ENCODE results near the gene UNC93B1.
A peak's percentile ranks its signal among the peaks of the same experiment; 100 is the strongest.
"Not testable (repeated sequence)": the region's sequence is repeated elsewhere in the genome, so short reads cannot be mapped to it uniquely, and the experiment has no call there.

Gene UNC93B1

GRCh38 chr11:68007498-68008380 lies 3.8 kb upstream of the UNC93B1 start:
- no peak for DNase-seq

DNA sequence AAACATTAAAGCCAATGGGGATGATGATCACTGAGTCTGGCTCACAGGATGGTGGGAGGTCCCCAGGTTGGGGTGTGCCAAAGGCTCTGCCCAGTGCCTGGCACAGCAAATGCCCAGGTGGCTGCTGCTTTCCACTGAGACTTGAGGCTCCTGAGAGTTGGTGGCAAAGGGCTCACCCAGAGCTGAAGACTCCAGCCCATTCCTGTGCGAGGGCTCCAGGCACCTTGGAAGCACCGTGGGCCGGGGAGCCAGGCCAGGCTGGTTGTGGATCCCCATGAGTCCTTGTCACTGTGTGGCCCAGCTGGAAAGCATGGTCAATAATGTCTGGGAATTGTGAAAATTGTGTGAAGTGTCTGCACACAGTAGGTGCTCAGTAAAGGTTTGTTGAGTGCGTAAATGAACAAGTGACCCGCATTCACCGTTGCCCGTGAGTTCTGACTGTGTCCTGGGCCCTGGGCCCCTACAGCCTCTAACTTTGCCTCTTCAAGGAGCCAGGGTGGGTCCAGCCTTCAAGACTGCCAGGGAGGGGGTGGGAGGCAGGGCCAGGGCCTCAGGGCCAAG lies 2.8 kb upstream of the UNC93B1 start:
- no peak for DNase-seq

GRCh38 chr11:68004551-68005335 lies 846 bp upstream of the UNC93B1 start:
- DNase-seq = no peak

- peak; percentile 13 to 15 for DNase-seq
These were observed 705 bp downstream of the UNC93B1 start for GRCh38 chr11:68002938-68003845.

GRCh38 chr11:68002575-68002937 lies 1.3 kb downstream of the UNC93B1 start:
- DNase-seq = no peak

GRCh38 chr11:67999704-68000103 lies 4.2 kb downstream of the UNC93B1 start:
- DNase-seq = no peak

DNA sequence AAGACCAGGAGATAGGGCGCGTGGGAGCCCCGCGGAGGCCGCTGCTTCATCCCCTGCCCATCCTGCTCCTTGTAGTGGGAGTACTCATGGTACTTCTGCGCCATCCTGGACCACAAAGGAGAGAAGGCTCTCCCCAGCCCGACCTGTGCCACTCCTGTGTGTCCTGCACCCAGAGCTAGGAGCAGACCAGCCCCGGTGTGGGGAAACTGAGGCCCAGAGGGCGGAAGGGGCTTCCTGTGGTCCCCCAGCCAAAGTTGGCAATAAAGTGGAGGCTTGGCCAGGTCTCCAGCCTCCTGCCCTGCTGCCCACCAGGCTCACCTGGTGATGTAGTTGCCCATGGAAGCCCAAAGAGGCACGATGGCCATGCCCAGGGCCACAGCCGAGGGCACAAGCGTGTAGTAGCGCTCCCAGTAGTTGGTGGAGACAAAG lies 4.7 kb downstream of the UNC93B1 start:
- DNase-seq = no peak

DNA sequence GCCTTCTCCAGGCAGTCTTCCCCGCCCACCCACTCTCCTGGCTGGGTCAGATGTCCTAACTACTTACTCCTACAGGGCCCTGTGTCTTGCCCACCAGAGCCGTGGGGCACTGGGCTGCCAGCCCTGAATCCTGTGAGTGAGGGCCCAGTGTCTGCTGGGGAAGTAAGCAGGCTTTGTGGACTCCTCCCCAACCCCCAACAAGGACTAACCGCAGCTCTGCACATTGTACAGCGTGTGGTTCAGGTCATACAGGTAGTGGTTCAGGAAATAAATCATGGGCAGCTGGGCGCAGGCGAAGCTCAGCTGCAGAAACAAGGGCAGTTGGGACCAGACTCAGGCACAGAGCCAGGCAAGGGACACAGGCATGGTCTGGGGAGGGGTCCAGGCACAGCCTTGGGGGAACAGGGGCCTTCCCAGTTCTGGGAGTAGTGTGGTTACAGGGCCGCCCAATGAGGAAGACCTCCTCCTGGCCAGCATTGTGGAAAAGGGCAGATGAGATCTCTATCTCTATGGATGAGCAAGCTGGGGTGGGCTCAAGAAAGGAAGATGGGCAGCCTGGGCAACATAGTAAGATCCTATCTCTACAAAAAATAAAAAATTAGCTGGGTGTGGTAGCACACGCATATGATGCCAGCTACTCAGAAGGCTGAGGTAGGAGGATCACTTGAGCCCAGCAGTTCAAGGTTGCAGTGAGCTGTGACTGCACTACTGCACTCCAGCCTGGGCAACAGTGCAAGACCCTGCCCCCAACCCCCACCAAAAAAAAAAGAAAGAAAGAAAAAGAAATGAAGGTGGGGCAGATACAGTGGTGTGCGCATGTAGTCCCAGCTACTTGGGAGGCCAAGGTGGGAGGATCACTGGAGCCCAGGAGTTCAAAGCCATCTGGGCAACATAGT lies 5.5 kb downstream of the UNC93B1 start:
- no peak for DNase-seq

DNA sequence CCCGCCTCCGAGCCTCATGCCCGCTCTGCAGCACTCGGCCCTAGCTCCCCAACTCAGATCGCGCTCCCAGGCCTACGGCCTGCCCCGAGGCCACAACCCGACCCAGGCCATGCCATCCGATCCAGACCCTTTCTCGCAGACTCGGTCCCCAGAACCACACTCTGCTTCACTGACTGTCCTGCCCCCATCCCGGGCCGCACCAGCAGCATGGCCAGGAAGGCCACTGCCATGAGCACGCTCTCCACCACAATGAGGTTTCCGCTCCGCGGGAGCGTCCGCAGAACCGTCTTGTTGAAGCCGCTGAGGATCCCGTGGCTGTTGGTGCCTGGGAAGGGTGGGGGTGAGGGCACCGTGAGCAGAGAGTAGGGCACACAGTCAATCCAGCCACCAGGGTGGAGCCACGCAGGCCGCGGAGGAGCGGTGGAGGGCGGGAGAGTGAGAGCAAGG lies 6.4 kb downstream of the UNC93B1 start:
- no peak for DNase-seq

GRCh38 chr11:67996622-67997474 lies 7.0 kb downstream of the UNC93B1 start:
- DNase-seq = no peak

DNA sequence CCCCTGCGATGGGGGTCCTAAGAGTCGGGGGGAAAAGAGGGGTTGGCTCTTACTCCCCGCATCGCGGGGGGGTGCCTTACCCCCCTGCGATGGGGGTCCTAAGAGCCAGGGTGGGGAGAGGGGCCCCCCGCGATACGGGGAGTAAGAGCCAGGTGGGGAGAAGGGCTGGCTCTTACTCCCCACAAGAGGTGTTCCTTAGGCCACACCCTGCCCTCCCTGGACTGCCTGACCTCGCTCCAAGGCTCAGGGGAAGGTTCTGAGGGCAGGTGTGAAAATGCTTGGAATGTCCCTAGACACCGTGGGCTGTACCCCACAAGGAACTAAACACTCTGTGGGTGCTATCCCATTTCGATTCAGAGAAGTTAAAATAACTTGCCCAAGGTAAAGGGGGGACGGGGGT lies 7.8 kb downstream of the UNC93B1 start:
- no peak for DNase-seq

DNA sequence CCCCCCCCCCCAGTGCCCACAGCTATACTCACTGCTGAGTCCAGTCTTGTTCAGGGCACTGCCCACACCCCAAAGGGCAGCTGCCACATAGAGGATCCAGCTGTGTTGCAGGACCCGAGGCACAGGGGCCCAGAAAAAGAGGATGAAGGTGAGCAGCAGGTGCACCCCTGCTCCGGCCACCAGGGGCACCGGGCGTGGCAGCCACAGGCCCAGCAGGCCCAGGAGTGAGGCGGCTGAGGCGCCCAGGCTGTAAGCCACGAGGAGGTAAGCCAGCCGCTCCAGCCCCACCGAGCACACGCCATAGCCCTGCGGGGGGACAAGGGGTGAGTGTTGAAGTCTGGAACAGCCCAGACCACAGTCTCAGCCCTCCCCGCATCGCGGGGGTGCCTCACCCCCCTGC lies 8.3 kb downstream of the UNC93B1 start:
- not testable (repeated sequence) for DNase-seq

DNA sequence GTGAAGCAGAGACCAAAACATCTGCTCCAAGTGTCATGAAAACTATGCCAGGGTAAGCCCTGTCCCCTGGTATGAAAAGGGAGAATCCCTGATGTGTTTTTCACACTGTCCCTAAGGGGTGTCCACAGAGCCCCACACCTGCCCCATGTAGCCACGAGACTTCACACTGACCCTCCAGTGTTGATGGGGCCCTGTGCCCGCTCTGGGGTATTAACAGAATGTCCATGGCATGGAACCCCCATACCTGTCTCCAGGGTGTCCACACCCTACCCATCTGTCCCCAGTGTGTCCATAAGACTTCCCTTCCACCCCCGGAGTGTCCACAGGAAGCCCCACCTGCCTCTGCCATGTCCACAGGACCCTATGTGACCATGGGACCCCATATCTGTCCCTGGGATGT lies 8.8 kb downstream of the UNC93B1 start:
- not testable (repeated sequence) for DNase-seq

DNA sequence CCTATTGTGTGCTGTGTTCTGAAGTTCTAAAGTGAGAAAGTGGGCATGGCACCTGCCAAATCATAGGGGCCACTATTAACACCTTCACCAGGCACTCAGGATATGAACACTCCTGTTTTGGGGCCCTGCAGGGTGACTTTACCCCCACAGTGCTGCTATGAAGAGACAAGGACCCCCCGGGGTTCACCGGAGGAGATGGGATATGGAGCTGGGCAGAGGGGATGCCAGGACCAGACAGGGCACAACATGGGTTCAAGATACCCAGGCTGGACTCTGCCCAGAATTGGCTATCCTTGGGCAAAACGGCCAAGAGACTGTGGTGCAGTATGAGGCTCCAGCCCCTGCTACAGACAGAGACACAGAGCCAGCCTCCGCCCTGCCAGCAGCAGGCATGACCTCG lies 9.5 kb downstream of the UNC93B1 start:
- DNase-seq = not testable (repeated sequence)

DNA sequence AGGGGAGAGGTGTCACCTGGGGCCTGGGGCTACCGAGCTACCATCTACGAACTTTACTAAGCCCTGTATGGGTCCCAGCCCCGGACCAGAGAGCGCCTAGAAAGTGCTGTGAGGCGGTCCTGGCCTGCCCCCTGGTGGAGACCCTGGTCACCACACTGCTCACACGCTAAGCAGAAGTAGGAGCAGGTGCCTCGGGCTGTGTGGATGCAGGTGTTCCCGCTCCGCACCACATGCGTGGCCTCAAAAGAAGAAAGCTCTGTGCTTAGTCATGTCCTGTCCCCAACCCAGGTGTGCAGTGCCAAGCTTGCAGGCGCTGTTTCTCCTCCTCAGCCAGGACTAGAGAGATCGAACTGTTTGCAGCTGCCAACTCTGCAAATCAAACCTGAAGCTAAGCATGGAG lies 10.1 kb downstream of the UNC93B1 start:
- peak; percentile 50 to 69 for DNase-seq

GRCh38 chr11:67991347-67992121 lies 12.4 kb downstream of the UNC93B1 start:
- DNase-seq = not testable (repeated sequence)

GRCh38 chr11:67990546-67991346 lies 13.2 kb downstream of the UNC93B1 start:
- not testable (repeated sequence) for DNase-seq

DNA sequence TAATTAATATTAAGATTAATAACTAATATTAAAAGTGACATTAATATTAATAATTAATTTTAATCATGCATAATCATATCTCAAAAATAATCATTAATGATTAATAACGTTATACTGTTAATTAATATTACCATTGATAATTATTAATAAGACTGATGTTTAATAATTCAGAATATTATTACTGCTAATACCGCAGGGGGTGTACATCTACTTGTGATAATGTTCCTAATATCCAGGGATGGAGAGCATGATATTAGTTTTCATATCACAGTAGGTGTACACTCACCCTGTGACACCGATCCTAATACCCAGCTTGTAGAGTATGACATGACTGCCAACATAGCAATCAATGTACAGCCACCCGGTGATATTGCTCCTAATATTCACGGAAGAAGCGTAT lies 18.6 kb downstream of the UNC93B1 start:
- DNase-seq = not testable (repeated sequence)

DNA sequence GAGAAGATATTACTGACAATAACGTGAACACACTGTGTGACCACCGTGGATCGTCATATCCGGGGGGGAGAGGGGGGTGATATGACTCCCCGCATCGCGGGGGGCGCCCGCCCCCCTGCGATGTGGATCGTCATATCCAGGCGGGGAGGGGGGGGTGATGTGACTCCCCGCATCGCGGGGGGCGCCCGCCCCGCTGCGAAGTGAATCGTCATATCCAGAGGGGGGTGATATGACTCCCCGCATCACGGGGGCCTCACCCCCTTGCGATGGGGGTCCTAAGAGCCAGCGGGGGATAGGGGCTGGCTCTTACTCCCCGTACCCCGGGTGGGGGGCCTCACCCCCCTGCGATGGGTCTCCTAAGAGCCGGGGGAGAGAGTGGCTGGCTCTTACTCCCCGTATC lies 19.9 kb downstream of the UNC93B1 start:
- peak in 1 of 2 experiments; percentile 37 for DNase-seq

All from NCI-H2081 (cell line).